Suprapubic skin (tissue), 4 donors: ENCODE results near the gene CCDC50.

Source experiments
- CTCF ChIP-seq, 2 donors: fragments of 200-600 bp in 1 of 2; fragments of 450-650 bp in 1 of 2; sonication (generic) in 1 of 2; IDR thresholded peaks; one replicate each; pipeline ENCODE4 v1.5.1; 2016 to 2019; ENCODE audit warnings: antibody characterized with exemption in 2 of 2, mild to moderate bottlenecking in 1 of 2, moderate library complexity in 1 of 2
- EP300 ChIP-seq: sonication (generic); formaldehyde crosslinking; IDR thresholded peaks from one replicate; pipeline ENCODE4 v1.6.1; 2017; ENCODE audit warnings: antibody characterized with exemption
- POLR2A ChIP-seq, 2 donors: fragments of 450-650 bp; IDR thresholded peaks; one replicate each; pipeline ENCODE4 v1.6.1; 2017; ENCODE audit warnings: antibody characterized with exemption in 2 of 2, mild to moderate bottlenecking in 2 of 2, moderate library complexity in 2 of 2
- POLR2AphosphoS5 ChIP-seq, 3 donors: sonication (generic); formaldehyde crosslinking; IDR thresholded peaks; one replicate each; pipeline ENCODE4 v1.6.1; 2017; ENCODE audit warnings: antibody characterized with exemption in 3 of 3

DNA sequence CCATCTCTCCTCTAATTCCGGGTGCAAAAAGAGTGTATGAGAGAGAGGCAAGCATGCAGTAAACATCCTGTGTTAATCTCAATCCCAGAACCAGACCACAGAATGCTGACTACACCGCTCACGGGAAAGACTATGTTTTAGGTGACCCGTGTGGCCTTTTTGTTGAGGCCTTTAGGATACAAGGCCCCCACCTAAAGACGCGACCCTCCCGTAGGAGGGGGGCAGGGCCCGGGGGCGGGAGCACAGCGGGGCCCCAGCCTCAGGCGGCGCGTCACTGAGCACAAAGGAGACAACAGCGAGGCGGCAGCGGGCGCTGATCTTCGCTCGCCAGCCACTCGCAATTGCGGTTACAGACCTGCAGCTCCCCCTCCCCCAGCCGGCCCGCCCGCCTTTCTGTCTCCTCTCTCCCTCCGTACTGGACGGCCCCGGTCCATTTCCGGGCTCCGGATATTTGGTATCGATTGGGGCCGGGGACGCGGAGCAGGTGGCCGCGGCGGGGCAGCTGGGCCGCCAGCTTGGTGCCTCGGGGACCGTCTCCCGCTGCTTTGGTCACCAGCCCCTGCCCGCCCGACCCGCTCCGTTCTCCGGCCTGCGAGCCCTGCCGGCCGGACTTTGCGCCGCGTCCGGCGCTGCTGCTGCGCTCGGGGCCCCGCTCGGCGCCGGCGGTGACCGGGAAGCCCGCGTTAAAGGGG, at the start of gene CCDC50:
- no peak for TF ChIP-seq EP300
- TF ChIP-seq POLR2A (IDR thresholded peaks at IDR 0.05), result peak in 1 of 2 donors; percentile 66
- TF ChIP-seq POLR2AphosphoS5 (IDR thresholded peaks at IDR 0.05), result peak in 2 of 3 donors; percentile 24 to 64
- no peak for TF ChIP-seq CTCF (IDR thresholded peaks at IDR 0.05)
